DOHH2 (cell line): ENCODE measurements around the gene RACGAP1.

Experiments used
- CTCF ChIP-seq: fragments of 200-600 bp; sonication (generic); IDR thresholded peaks from one replicate; pipeline ENCODE4 v1.5.1; 2014; ENCODE audit warnings: antibody characterized with exemption, mild to moderate bottlenecking, low read depth, low read length; ENCODE audit not compliant: poor library complexity, severe bottlenecking
- EZH2phosphoT487 ChIP-seq: fragments of 200-600 bp; sonication (generic); IDR thresholded peaks from 2 replicates; pipeline ENCODE4 v1.6.1; 2017; ENCODE audit warnings: borderline replicate concordance, mild to moderate bottlenecking, antibody characterized with exemption, low read length, moderate library complexity, mixed read lengths

- TF ChIP-seq CTCF (no peak), EZH2phosphoT487 (no peak)
These were observed 42.8 kb downstream of the RACGAP1 start for GRCh38 chr12:49982246-49983087.
